22Rv1 (cell line): ENCODE results near the gene GTF2F2.

Experiments
- H3K27ac ChIP-seq: fragments of 450-650 bp; 2 replicates; pipeline ENCODE4 v1.5.1; 2017
- ZFX ChIP-seq: fragments of 450-650 bp; IDR thresholded peaks from 2 replicates; pipeline ENCODE4 v1.6.1; 2017; ENCODE audit warnings: antibody characterized with exemption, borderline replicate concordance
- TF ChIP-seq, protein P1 (sequence below): fragments of 450-650 bp; IDR thresholded peaks from 2 replicates; pipeline ENCODE4 v1.5.1; 2017; ENCODE audit warnings: mild to moderate bottlenecking

Gene GTF2F2

GRCh38 chr13:45122941-45123340 lies 2.6 kb downstream of the GTF2F2 start:
- no peak overlapping the region for H3K27ac ChIP-seq
- no peak for TF ChIP-seq ZFX
- TF ChIP-seq, protein P1, sequence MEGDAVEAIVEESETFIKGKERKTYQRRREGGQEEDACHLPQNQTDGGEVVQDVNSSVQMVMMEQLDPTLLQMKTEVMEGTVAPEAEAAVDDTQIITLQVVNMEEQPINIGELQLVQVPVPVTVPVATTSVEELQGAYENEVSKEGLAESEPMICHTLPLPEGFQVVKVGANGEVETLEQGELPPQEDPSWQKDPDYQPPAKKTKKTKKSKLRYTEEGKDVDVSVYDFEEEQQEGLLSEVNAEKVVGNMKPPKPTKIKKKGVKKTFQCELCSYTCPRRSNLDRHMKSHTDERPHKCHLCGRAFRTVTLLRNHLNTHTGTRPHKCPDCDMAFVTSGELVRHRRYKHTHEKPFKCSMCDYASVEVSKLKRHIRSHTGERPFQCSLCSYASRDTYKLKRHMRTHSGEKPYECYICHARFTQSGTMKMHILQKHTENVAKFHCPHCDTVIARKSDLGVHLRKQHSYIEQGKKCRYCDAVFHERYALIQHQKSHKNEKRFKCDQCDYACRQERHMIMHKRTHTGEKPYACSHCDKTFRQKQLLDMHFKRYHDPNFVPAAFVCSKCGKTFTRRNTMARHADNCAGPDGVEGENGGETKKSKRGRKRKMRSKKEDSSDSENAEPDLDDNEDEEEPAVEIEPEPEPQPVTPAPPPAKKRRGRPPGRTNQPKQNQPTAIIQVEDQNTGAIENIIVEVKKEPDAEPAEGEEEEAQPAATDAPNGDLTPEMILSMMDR, result no peak

DNA sequence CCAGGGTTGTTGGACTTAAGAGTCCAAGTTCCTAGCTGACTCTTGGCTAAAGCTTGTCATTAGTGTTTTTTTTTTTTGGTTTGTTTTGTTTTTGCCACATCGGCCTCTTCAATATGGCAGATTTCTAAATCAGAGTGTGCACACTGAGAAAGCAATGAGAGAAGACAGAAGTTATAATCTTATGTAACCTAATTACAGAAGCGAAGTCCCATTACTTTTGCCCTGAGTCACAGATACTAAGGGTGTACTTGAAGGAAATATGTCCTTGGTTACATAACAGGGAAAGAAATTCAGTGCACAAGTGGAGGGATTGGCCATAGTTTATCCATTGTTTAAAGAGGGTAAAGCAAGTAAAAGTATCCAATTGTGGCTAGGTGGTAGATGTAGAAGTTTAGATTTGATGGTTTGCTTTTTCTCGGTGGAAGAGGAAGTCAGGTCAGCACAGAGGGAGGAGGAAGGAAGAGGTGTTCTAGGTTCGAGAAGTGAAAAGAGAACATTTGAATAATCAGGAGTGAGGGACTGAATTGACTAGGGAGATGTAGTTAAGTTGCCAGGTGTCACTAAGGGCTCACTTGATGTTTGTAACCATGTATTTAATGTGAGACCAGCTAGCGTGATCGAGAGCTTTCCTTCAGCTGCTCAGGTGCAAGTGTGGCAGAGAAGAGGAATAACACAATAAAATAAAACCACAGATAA lies 12.2 kb downstream of the GTF2F2 start:
- TF ChIP-seq, protein P1, result no peak
- no peak for TF ChIP-seq ZFX
- no peak overlapping the region for H3K27ac ChIP-seq

GRCh38 chr13:45133396-45134118 lies 13.2 kb downstream of the GTF2F2 start:
- no peak for TF ChIP-seq ZFX
- TF ChIP-seq, protein P1, result no peak
- no peak overlapping the region for H3K27ac ChIP-seq

DNA sequence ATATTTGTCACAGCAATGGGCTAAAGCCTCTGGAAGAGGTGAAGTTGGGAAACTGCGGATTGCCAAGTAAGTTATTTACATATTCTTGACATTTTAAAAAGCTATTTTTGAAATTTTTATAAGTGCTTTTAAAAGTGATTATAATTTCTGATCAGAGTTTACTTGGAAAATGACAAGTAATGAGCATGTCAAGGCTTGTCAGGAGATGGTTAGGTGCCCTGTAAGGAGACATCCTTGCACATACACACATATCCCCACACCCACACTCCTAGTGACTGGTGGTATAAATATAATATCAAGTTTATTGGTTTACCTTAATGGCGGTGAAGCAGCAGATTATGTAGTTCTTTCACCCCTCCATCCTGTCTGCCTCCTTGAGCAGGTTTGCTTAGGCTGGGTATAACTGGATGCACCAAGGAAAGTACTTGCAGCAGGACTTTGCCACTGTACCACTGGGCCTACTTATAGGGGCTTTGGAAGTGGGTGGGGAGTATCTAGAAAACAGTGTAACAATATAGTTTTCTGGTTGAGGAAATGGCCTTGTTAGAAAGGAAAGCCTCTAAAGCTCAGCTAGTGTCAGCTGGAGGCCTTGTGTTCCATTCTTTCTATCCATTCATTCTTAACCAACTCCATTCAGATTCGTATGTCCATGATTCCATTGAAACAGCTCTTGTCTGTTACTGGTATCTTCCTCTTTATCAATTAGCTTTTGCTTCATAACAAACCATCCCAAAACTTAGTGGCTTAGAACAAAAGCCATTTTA lies 16.6 kb downstream of the GTF2F2 start:
- TF ChIP-seq, protein P1, result no peak
- H3K27ac ChIP-seq, result no peak overlapping the region

DNA sequence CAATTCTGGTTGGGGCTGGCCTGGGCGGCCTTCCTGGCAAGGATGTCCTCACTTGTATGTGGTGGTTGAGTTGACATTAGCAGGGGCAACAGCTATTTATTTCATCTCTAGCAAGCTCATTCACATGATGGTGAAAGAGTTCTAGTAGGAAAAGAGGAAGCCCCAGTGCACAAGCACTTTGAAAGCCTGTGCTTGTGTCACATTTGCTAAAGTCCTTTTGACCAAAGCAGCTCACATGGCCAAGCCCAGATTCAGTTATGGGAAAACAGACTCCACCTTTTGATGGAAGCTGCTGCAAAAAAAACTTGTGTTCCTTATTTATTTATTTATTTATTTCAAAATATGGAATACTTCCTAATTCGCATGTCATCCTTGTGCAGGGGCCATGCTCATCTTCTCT lies 17.2 kb downstream of the GTF2F2 start:
- H3K27ac ChIP-seq, result no peak overlapping the region

GRCh38 chr13:45138282-45138681 lies 18.0 kb downstream of the GTF2F2 start:
- TF ChIP-seq ZFX, result no peak
- TF ChIP-seq, protein P1, result no peak
- H3K27ac ChIP-seq, result no peak overlapping the region

More for the DNA sequence above, 17.2 kb downstream of the GTF2F2 start:
- no peak for TF ChIP-seq ZFX
- TF ChIP-seq, protein P1, result no peak
